Measurements from ENCODE around the gene LDB3. TPM values are rescaled to one million over a fixed set of nuclear protein-coding genes. Genes with fewer than 3 reads are reported as not detected.
A peak's percentile ranks its signal among the peaks of the same experiment; 100 is the strongest.
"Not testable (repeated sequence)": the region's sequence is repeated elsewhere in the genome, so short reads cannot be mapped to it uniquely, and the experiment has no call there.

LDB3 gene
- polyA plus RNA-seq, 3 donors = 1.2 to 1.4 (median 1.2) TPM

DNA sequence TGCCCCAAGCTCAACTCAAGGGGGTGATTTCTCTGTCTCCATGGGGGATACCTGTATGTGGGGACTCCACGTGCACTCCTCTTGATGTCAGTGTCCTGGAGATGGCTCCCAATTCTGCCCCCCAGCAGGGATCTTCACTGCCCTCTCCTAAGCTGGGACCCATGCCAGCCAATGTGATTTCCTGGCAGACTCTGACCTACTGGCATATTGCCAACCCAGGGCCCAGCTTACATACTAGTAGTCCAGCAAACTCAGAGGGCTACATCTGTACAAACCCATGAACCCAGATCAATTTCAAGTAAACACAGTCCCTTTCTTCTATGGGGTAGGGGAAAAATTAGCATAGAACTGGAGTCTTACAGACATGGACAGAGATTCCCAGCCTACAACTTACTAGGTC lies 61.9 kb downstream of the LDB3 start:
- no peak for DNase-seq

GRCh38 chr10:86732771-86733170 lies 64.5 kb downstream of the LDB3 start:
- DNase-seq = no peak

- no peak for DNase-seq
Measured at GRCh38 chr10:86733260-86733671, 65.0 kb downstream of the LDB3 start.

DNA sequence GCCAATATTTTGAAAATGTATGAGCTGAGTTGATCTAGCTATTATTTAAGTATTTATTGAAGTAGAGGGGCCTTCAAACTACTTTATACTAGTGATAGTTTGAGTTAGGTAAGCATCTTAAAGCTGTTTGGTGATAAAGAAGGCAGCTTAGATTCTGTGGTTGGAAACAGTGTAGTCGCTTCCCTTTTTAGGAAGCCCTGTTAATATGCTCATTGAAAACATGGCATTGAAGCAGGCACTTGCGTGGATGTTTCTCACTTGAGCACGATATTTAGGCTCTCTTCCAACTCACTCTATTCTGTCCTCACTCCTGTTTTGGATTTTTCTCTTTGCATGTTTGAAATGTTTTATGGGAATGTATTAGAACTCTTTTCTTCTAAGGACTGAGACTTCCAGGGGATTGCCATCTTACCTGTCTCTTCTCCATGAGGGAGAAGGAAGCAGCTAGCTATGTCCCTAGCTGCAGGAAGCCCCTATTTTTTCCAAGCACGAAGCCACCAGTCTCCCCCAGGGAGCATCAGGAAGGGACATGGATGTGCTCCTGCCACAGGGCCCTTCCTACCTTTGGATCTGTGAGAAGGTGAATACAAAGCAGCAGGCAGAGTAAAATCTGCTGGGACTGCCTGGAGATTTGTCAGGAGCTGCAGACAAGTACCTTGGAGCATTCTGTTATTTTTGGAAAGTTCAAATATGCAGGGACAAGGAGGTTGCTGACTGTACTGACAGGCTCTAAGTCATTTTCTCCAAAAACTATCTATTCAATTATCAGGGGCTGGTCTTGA lies 66.1 kb downstream of the LDB3 start:
- no peak for DNase-seq

GRCh38 chr10:86735278-86735677 lies 67.0 kb downstream of the LDB3 start:
- not testable (repeated sequence) for DNase-seq

GRCh38 chr10:86742230-86742629 lies 73.9 kb downstream of the LDB3 start:
- DNase-seq = no peak

DNA sequence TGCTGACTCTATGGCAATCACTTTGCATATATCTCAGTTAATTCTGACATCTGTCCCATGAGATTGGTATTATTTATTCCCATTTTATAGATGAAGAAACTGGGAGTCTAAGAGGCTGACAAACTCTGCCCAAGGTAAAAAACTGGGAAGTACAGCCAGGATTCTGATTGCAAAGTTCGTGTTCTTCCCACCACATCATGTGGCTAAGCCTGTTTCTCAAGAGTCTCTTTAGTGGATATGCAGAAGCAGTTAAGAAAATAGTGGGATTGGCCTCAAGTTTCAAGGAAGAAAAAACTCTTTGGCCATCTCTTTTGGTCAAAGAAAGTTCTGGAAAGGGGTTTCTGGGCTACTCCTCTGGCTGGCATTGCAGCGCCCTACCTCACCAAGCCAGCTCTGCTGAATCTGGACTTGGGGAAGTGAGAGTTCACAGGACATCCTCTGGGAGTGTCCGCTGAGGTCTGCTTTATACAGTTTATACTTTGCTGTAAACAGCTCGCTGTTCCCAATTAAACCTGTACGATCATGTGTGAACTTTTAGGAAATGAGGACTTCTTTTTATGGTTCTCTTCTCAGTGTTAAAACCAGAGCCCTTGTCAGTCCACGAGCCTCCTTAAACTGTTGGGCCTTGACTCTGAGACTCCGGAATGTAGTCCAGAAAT lies 75.9 kb downstream of the LDB3 start:
- no peak for DNase-seq

DNA sequence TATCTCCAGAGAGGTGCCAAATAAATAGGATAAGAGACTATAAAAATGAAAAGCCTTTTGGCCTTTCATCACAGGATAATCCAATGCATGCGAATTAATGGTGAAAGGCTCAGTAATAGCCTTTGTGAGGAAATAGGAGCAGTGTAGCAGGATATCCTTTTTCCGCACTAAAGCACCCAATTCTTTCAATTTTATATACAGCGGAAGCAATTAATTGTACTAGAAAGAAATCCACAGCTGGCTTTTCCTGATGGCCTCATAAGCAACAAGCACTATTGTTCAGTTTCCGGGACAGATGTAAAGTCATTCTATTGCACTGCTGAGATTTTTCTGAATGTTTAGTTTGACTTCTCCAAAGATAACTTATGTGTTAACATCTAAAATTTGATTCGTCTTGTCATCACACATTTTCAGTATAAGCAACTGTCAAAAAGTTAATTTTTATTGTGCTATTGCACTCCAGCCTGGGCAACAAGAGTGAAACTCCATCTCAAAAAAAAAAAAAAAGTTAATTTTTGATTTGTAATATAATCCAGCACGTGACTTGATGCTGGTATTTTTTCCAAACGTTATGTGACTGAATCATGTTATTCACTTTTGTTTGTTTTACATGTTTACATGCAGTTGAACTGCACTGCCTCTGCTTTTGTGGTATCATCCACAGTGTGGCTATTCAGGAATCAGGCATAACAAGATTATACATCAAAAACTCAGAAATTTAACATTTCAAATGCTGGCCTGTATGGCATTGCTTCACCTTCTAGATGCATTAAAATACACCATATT lies 79.7 kb downstream of the LDB3 start:
- no peak for DNase-seq

GRCh38 chr10:86749854-86750253 lies 81.5 kb downstream of the LDB3 start:
- DNase-seq = no peak

DNA sequence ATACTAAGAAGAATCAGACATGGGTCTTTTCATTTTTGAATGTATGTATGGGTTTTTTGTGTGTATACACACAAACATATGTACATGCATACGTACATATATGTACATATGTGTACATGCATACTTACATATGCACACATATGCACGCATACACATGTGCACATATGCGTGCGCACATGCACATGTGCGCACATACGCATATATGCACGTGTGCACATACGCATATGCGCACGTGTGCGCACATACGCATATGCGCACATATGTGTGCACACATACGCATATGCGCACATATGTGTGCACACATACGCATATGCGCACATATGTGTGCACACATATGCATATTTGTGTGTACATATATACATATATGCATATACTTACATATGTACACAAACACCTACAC lies 83.2 kb downstream of the LDB3 start:
- no peak for DNase-seq

DNA sequence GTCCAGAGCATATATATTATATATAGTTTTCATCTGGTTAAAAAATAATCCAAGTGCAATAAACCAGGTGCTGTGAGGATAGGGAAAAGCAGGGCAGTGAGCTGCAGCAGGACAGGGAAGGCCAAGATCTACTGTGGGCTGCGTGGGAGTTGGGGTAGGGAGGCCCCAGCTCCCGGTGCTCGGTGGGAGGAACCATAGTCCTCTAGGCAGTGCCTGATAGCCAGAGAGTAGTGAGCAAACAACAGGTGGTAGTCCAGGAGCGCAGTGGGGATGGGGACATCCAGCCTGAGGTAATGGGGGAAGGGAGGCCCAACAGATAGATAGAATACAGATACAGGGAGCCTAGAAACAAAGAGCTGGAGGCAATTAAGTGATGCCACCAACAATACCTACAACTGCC lies 84.0 kb downstream of the LDB3 start:
- no peak for DNase-seq

DNA sequence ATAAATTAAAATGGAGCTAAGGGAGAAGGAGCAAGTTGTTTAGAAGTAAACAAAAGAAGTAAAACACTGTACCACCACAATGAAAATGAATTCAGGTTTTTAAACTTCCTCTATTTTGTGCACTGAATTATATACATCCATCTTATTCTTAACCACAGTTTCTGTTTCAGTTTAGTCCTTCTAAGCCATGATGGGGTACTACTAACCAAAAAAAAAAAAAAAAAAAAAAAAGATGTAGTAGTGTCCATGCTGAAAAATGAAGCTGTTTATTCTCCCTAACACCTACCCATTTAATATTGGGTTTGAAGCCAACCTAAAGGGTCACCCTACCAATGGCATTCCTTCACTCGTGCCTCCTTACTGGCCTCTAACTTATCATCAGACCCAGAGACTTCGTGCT lies 84.7 kb downstream of the LDB3 start:
- DNase-seq = no peak

DNA sequence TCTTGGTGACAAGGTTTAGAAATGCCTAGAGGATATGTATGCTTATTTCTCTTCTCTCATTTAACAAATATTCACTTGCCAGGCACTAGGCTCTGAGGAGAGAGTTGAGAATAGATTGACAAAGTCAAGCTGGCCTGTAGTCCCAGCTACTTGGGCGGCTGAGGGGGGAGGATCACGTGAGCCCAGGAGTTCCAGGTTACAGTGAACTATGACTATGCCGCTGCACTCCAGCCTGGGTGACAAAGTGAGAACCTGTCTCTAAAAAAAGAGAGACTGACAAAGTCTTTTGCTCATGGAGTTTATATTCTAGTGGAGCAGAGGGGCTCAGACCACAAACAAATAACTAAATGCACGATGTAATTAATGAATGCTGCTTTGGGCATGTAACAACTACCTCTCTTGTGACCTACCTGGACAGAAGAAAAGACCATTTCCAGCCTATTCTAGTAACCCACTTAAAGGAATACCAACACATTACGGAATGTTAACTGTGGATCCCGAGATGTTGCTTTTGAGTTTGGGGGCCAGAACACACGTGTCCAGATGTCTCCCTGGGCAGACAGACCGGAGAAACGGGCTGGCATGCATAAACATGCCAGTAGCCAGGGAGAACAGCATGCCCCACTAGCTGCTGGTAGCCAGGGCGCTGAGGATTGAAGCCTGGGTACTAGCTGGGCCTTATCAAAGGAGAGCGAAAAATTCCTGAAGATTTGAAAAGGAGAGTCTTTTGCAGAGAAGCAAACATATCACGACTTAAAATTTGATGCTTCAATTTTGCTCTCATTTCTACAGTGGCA lies 85.5 kb downstream of the LDB3 start:
- DNase-seq = no peak

DNA sequence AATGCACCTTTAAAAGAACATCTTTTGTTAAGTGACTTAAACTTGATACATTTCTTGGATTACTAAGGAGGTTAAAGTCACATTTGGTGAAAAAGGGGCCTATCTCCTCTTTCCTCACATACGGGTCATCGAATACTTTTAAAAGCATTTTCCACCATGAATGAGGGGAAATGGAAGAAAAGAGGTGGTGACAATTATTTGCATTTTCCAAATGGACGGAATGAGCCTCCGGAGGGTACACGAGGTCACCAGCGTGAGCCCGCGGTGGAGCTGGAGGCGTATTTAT lies 87.1 kb downstream of the LDB3 start:
- peak; percentile 77 for DNase-seq

DNA sequence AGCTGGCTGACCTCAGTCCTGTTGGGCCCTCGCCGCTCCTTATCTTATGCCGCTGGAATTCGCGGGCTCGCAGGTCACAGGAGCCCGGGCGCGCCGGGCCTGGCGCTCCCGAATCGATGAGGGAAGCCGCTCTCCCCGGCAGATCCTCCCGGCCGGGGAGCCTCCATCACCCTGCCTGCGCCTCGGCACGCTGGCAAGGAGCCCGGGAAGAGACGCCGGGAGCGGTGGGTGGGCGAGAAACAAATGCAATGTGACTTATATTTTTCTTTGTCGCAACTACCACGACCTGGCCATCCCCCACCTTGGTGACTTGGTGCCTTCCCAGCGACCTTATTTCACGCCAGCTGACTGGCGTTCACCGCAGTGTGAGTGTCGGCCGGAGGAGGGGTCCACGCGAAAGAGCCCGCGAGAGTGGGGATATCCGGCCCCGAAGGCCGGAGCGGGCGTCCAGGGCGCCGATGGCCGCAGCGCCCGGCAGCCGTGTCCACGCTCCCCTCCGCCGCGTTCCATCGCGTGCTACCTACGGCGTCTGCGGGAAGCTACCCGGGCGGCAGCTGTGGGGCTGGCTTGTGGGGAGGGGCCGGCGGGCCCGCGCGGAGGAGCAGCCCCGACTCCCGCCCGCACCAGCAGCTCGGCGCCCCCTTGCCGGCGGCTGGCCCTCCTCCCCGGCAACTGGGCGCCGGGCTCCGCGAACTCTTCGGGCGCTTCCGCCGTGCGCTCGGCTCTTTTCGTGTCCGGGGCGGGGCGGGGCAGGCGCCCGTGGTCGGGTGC lies 87.6 kb downstream of the LDB3 start:
- no peak for DNase-seq

DNA sequence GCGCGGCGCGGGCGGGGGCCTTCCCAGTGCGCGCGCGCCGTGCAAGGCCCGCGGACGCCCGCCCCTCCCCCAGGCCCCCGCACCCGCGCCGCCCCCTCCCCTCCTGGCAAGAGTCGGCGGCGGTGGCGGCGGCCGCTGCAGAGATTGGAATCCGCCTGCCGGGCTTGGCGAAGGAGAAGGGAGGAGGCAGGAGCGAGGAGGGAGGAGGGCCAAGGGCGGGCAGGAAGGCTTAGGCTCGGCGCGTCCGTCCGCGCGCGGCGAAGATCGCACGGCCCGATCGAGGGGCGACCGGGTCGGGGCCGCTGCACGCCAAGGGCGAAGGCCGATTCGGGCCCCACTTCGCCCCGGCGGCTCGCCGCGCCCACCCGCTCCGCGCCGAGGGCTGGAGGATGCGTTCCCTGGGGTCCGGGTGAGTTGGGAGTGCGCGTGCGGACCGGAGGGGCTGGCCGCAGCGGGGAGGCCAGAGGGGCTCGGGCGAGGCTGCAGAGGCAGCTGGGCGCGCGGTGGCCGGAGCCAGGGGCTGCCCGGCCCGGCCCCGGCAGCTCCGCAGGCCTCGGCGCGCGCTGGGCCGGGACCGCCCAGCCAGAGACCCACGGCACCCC lies 88.3 kb downstream of the LDB3 start, which contains the start of gene BMPR1A:
BMPR1A (plus strand) TSS at position 109 of the 602 bp plus-strand sequence. CDS start 119,400 bp downstream, outside the sequence.
- DNase-seq = peak; percentile 94

GRCh38 chr10:86757113-86757972 lies 89.0 kb downstream of the LDB3 start:
- DNase-seq = peak; percentile 79

GRCh38 chr10:86758189-86759072 lies 90.1 kb downstream of the LDB3 start:
- no peak for DNase-seq
